Dedifferentiated amniotic fluid mesenchymal stem cell (primary cell): ENCODE measurements around the gene ALPP.
"Not testable (repeated sequence)": the region's sequence is repeated elsewhere in the genome, so short reads cannot be mapped to it uniquely, and the experiment has no call there.

Experiments used
- DNase-seq: peaks from one replicate; pipeline ENCODE4 v3.0.0-alpha.2; 2016; ENCODE audit errors: extremely low spot score

ALPP gene

GRCh38 chr2:232363784-232364615, 14.6 kb upstream of the ALPP start:
- DNase-seq = no peak

- DNase-seq = not testable (repeated sequence)
Measured at GRCh38 chr2:232364806-232365594, 13.6 kb upstream of the ALPP start.

GRCh38 chr2:232365621-232366321, 12.8 kb upstream of the ALPP start:
- no peak for DNase-seq

GRCh38 chr2:232366461-232366860, 12.1 kb upstream of the ALPP start:
- not testable (repeated sequence) for DNase-seq

- DNase-seq = no peak
Measured at GRCh38 chr2:232367016-232367415, 11.5 kb upstream of the ALPP start.

- no peak for DNase-seq
Measured at GRCh38 chr2:232367591-232368233, 10.8 kb upstream of the ALPP start.

- DNase-seq = no peak
Measured at GRCh38 chr2:232368311-232368731, 10.2 kb upstream of the ALPP start.

GRCh38 chr2:232369126-232369951, 9.2 kb upstream of the ALPP start:
- DNase-seq = no peak

- not testable (repeated sequence) for DNase-seq
Measured at GRCh38 chr2:232370007-232370406, 8.5 kb upstream of the ALPP start.

- DNase-seq = no peak
Measured at GRCh38 chr2:232372231-232373208, 6.0 kb upstream of the ALPP start.

GRCh38 chr2:232374356-232374755, 4.2 kb upstream of the ALPP start:
- DNase-seq = no peak

GRCh38 chr2:232375164-232375563, 3.4 kb upstream of the ALPP start:
- no peak for DNase-seq

- no peak for DNase-seq
Measured at GRCh38 chr2:232376260-232376659, 2.3 kb upstream of the ALPP start.

GRCh38 chr2:232376713-232377112, 1.8 kb upstream of the ALPP start:
- DNase-seq = no peak

- DNase-seq = no peak
Measured at GRCh38 chr2:232377319-232377718, 1.2 kb upstream of the ALPP start.

GRCh38 chr2:232377841-232378734, 463 bp upstream of the ALPP start:
- DNase-seq = no peak

- DNase-seq = not testable (repeated sequence)
Measured at GRCh38 chr2:232379610-232380590, 1.3 kb downstream of the ALPP start.
